ENCODE results near the gene DCC. TPM values are rescaled to one million over a fixed set of nuclear protein-coding genes. Genes with fewer than 3 reads are reported as not detected.

The DCC gene
- total RNA-seq, 2 donors from 2014 or later: 0.86 to 3.2 TPM

- intact Hi-C loops (cut with DNase I): no loop called here
- DNase-seq (ENCODE audit: low spot score): no peak
These were observed 489.3 kb downstream of the DCC start for GRCh38 chr18:52829320-52829719.

- intact Hi-C loops (cut with DNase I): no loop called here
- DNase-seq (ENCODE audit: low spot score): no peak
These were observed 489.9 kb downstream of the DCC start for GRCh38 chr18:52829876-52830405.

DNA sequence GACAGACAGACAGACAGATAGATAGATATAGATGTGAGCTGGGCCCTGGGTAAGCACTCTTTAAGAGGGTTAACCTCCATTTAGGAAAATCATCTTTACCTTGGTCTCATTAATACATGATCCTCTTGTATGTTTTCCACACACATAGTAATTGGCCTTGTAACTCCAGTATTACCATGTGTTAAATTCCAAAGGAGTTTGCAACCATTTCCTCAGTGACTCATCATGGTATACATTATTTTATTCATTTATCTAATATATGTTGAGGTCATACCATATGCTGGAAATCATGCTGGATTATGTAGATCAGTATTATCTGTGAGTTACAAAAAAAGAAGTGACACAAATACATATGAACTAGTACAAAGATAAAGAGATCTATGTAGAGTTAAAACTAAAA is 504.3 kb downstream of the DCC start:
- DNase-seq (ENCODE audit: low spot score): no peak
- intact Hi-C loops (cut with DNase I): no loop called here

GRCh38 chr18:52845036-52845435 is 505.0 kb downstream of the DCC start:
- intact Hi-C loops (cut with DNase I): no loop called here
- DNase-seq (ENCODE audit: low spot score): no peak

DNA sequence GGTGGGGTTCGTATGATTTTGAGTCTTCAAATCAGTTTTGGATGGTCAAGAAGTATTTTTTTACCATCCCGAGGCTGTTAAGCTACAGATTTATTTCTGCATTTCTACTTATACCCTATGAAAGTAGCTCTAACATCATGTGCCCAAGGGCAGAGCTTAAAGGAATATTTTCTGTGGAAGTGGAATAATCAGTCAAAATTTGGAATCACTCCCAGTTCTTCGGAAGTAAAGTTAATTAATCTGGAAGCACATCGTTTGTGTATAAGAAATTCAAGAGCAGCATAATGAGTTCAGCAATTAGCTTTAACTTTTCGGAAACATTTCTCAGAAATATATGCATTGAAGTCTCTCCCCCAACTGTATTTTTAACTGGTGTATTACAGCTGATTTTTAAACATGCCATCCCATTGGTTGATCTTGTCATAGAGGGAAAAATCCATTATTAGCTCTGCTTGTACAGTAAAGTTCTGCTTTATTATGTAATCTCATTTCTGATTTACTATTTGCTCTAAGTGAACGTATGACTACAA is 510.1 kb downstream of the DCC start:
- no peak for DNase-seq (ENCODE audit: low spot score)
- intact Hi-C loops (cut with DNase I): no loop called here

GRCh38 chr18:52861558-52861957 is 521.6 kb downstream of the DCC start:
- intact Hi-C loops (cut with DNase I): no loop called here
- no peak for DNase-seq (ENCODE audit: low spot score)

DNA sequence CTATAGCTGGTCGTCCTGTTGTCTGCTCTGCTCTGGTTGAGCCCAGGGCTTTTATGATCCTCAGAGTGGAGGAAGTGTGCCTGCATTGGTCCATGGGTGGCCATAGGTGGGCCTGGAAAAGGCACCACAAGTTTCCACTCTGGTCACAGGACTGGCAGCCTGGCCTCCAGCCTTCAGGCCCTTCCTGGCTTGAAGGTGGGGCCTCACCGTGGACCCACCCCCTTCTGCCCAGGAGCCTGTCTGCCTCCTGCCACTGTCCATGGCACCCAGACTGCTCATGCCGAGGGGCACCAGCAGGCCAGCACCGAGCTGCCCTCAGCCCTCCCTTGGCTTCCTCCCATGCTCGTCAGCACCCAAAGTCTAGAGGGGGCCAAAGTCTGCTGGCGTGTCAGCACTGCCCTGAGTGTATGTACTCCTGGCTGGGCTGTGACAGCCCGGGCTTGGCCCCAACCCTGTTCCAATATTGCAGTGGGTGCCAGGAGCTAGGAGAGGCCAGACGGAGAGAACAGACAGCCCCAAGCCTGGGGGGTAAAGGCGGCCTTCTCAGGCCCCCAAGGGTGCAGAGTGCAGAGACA is 529.4 kb downstream of the DCC start:
- no peak for DNase-seq (ENCODE audit: low spot score)
- intact Hi-C loops (cut with DNase I): loop anchor here in 1 of 2 donors (1.0 kb wide), 1 partner anchor 49 kb away; no protein-coding TSS in a partner anchor

DNA sequence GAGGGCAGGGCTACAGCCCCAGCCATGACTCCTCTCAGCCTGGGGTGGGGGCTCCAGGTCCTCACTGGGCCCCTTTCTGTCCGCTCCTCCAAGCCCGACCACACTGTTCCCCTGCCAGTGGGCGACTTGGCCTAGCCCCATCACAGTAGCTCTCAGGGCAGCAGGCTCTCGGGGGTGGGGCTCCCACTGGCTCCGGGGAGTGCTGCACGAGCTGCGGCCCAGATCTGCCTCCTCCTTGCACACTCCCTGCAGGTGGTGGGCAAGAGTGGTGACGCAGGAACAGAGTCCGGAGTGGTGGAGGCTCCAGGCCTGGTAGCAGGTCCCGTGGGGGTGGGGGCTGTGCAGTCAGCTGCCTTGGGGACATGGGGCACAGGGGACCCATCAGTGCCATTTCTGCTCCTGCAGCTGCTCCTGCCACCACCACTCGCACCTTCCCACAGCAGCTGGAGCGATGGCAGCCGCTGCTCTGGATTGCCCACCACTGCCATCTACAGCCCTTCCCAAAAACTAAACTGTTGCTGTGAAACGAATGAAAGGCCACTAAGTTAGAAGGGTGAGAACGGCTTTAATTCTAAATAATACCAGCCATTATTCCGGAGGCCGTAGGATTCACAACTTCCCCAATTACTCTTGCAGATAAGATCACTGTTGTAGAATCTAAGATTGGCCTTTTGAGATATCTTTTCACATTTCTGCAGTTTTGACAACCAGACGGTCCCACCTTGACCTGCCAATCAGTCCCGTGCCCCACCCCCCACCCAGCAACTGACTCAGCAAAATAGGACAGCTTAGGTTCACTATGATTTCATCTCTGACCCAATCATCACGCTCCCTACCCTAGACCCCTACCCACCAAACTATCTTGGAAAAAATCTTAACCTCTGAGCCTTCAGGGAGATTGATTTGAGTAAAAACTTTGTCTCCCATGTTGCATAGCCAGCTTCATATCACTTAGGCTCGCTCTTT is 530.2 kb downstream of the DCC start:
- intact Hi-C loops (cut with DNase I): loop anchor here in 1 of 2 donors (1.0 kb wide), 1 partner anchor 50 kb away; no protein-coding TSS in a partner anchor
- DNase-seq (ENCODE audit: low spot score): no peak

- intact Hi-C loops (cut with DNase I): no loop called here
These were observed 534.8 kb downstream of the DCC start for GRCh38 chr18:52874774-52875173.

DNA sequence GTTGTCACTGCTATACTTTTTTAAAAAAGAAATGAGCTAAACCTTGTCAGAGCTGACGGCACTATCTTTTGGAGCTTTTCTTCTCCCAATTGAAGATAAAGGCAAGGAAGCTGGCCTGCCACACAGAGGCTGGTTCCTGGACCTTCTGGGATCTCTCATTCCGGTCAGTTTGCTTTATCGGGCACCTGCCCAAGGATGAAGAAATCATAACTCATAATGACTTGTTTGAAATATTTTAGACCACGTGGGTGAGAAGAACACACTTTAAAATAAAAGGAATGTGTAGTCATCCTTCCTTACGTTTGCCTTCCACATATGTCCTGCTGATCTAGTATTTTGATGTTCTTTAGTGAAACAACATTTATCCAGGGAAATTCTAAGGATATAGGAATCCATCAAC is 535.7 kb downstream of the DCC start:
- intact Hi-C loops (cut with DNase I): no loop called here
- no peak for DNase-seq (ENCODE audit: low spot score)

More at GRCh38 chr18:52874774-52875173, 534.8 kb downstream of the DCC start:
- no peak for DNase-seq (ENCODE audit: low spot score)

GRCh38 chr18:52888014-52888413 is 548.0 kb downstream of the DCC start:
- DNase-seq (ENCODE audit: low spot score): no peak
- intact Hi-C loops (cut with DNase I): no loop called here

GRCh38 chr18:52894801-52895200 is 554.8 kb downstream of the DCC start:
- DNase-seq (ENCODE audit: low spot score): no peak
- intact Hi-C loops (cut with DNase I): no loop called here

DNA sequence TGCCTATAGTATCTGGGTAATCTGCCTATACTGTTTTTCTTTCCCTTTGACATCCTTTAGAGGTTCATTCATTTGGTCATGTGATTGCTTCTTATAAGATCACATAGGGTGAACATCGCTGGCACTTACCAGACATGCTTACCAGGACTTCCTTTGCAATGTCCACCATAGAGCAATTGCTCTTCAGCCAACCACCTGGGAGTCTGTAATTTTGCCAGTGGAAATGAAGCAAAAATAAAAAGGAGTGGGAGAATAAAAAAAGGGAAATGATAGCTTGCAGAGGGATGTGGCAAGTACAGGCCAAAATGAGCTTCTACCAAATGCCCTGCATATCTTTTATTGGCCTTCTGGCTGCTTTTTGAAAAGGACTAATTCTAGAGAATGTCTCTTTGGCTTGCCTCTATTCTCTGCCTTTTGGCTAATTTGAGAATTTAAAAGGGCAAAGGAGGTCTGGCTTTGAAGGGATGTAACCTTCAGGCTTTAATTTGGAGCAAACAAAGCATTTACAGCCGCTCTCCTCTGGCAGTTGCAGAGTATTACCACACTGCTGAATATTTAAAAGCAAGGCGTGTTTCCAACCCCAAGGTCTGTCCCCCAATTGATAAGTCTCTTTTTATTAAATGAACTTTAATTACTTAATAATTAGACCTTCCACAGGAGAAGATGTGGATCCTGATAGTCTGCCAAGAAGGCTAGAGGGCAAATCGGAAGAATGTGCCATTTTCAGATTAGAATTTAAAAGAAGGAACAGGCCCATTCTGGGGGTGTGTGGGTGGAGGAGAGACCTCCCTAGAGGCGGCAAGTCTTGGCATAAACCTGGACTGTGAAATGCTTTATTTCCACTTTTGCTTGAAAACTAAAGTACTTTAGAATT is 557.9 kb downstream of the DCC start:
- intact Hi-C loops (cut with DNase I): no loop called here
- no peak for DNase-seq (ENCODE audit: low spot score)

DNA sequence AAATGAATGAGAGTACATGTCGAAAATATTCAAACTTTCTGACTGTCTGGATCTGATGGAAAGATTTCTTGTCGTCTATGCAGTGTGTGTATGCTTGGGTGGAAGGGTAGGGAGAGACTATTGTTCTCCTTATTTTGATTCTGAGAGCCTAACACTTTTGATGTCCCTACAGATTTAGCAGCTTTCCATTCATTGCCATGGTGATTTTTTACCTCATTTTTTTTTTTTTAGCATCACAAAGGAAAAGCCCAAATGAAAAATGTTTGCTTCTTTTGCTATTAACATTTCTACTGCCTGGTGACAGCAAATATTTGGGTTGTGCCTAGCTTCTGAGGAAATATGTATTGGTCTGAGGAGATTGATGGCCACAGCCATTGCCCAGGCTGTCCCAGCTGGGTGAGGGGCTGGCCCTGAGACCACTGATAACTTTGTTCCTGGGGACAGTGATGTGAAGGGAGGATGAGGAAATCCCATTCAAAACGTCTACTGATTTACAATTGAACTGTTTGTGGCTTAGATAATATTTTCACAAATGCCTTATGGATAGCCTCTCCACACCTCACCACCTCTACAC is 558.6 kb downstream of the DCC start:
- intact Hi-C loops (cut with DNase I): no loop called here

GRCh38 chr18:52902188-52902587 is 562.2 kb downstream of the DCC start:
- intact Hi-C loops (cut with DNase I): no loop called here
- DNase-seq (ENCODE audit: low spot score): no peak

More for the DNA sequence above, 558.6 kb downstream of the DCC start:
- no peak for DNase-seq (ENCODE audit: low spot score)

GRCh38 chr18:52903857-52904256 is 563.9 kb downstream of the DCC start:
- no peak for DNase-seq (ENCODE audit: low spot score)
- intact Hi-C loops (cut with DNase I): no loop called here

DNA sequence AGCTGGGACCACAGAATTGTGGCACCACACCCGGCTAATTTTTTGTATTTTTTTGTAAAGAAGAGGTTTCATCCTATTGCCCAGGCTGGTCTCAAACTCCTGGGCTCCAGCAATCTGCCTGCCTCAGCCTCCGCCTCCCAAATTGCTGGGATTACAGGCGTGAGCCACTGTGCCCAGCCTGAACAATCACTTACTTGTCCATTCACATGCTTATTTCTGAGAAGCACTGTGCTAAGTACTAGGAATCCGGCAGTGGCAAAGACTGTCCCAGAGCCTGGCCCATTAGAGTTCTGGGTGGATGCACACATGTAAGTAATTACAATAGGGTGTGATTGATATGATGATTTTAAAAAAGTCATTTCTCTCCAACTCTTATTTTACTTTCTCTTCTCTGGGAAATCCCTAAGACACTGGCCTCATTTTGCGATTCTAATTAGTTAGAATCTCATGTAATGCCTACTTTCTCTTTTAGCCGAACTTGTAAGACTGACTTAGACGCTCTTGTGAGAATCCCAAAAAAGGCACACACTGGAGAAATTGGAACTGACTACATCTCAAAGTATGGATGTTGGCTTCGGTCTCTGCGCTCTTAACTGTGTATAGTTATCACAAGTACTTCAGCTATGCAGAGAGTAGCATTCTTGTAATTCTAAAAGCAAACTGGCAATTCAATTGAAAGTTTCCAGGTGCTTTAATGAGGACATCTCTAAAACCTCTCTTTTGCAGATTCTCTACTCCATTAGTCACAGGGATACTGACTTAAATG is 567.7 kb downstream of the DCC start:
- DNase-seq (ENCODE audit: low spot score): no peak
- intact Hi-C loops (cut with DNase I): no loop called here

DNA sequence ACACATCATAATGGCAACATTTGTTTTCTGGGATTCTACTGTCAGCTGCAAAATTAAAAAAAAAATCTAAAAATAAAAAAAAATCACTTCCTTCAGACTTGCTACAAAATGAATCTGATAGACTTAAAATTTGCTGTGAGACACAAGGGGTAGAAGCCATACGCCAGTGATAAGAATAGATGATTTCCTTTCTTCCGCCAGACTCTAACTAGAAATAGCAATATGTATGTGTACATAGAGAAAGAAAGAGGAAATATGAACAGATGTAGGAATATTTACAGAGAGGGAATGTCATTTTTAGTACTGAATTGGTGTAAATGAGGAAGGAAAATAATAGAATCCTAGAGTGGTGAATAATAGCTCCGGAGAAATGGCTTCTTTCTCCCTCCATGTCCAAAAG is 574.2 kb downstream of the DCC start:
- DNase-seq (ENCODE audit: low spot score): no peak
- intact Hi-C loops (cut with DNase I): no loop called here
